Ovary (tissue), 3 donors: ENCODE data around the gene SCARB2.

Experiments
- CTCF ChIP-seq, 3 donors: fragments of 450-650 bp in 2 of 3; fragments of 200-600 bp in 1 of 3; IDR thresholded peaks; one replicate each; pipeline versions ENCODE4 v1.5.1 to v1.8.0; 2016 to 2022; ENCODE audit warnings: antibody characterized with exemption in 3 of 3, mild to moderate bottlenecking in 1 of 3
- POLR2A ChIP-seq: fragments of 450-650 bp; IDR thresholded peaks from one replicate; pipeline ENCODE4 v1.6.1; 2017; ENCODE audit warnings: antibody characterized with exemption, mild to moderate bottlenecking, moderate library complexity
- donor health status: DM: no; HTN: no; CAD: no.

DNA sequence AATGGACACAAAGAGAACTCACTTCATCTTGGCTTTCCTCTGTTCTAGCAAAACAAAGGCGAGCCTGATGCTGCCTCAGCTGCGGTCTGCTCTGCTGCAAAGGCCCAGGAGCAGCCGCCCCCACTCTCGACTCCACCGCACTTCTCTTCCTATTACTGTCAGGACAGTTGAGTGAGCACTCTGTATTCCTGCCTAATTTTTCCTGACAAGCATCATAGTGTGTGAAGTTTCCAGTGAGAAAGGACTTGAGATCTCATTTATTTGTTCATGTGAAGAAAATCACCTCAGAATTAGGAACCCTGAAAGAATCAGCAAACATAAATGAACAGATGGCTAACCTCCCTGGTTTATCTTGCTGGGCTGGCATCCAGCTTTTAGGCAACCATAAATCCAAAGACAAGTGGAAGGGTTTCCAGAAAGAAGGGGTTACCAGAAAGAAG lies 15.6 kb downstream of the SCARB2 start:
- TF ChIP-seq CTCF (IDR thresholded peaks at IDR 0.05) (no peak), POLR2A (no peak)
